Spleen (tissue), 7 donors: Measurements from ENCODE around the gene LTV1.
"Not testable (repeated sequence)": the region's sequence is repeated elsewhere in the genome, so short reads cannot be mapped to it uniquely, and the experiment has no call there.

Experiments
- CTCF ChIP-seq, 11 experiments: fragments of 200-600 bp in 7 of 11; fragments of 450-650 bp in 4 of 11; sonication (generic) in 4 of 11; IDR thresholded peaks in 8 of 11; conservative IDR thresholded peaks in 3 of 11; 1 replicate in 7 of 11; 2 replicates in 4 of 11; pipeline versions ENCODE4 v1.4.0 to v1.8.0; 2016 to 2021; ENCODE audit warnings: antibody characterized with exemption in 11 of 11, inconsistent platforms in 4 of 11, mild to moderate bottlenecking in 1 of 11
- POLR2A ChIP-seq, 3 donors: fragments of 450-650 bp; IDR thresholded peaks; one replicate each; pipeline ENCODE4 v1.5.1; 2017; ENCODE audit warnings: antibody characterized with exemption in 3 of 3, mild to moderate bottlenecking in 1 of 3
- donor health status: DM: no; HTN: no; CAD: no; lungs with moderate emphysema.
- donor health status: DM: no; HTN: no; CAD: no.
- donor health status: DM: no; HTN: no; CAD: no.

DNA sequence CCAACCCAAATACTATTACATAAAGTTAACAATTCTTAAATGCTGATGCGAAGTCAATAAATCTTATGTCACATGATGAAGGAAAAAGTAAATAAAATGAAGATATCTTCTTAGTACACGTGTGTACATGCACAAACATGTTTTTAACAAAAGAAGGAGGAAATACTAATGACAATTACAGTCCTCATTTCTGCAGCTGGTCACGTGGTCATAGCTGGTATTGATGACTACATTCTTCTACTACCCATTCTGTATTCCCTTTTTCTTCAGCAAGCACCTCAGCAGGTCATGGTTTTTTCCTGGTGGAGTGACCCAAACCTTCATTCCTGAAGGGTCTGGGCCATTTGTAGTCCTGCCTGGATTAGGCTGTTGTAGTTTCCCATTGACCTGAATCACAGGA, 25.7 kb downstream of the LTV1 start:
- TF ChIP-seq POLR2A (IDR thresholded peaks at IDR 0.05); CTCF (IDR thresholded peaks at IDR 0.05 in 8 of 11, conservative IDR thresholded peaks at IDR 0.05 in 3 of 11): not testable (repeated sequence)
